H54 (cell line): Measurements from ENCODE around the gene NLGN3.

ENCODE experiments used
- DNase-seq: peaks from one replicate; pipeline ENCODE4 v3.0.0; 2011; ENCODE audit warnings: low spot score, mixed read lengths; ENCODE audit not compliant: insufficient read length
- FAIRE-seq: peaks from 3 replicates; lab custom pipeline; 2011; peaks lifted over from hg19 to GRCh38; lab: Jason Lieb, UNC
- POLR2A ChIP-seq: IDR thresholded peaks from 2 replicates; pipeline ENCODE4 v1.6.1; 2011; ENCODE audit warnings: low read depth, mild to moderate bottlenecking, low read length

The NLGN3 gene

DNA sequence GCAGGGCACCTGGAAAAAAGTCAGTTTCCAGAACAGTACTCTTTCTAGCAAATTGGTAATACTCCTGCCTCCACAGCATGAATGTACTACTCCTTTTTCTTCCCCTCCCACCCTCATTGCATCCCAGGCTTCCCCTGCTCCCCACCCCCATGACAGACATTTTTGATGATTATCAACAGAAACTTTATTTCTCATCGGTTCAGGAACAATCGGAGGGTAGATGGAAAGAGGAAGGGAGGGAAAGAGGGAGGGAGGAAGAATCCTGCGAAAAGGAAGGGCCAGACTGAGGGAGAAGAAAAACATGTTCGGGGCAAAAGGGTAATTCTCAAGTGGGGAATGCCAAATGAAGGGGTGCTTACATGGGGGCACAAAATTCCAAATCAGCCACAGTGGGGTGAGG is 37.4 kb upstream of the NLGN3 start:
- no peak for TF ChIP-seq POLR2A
- DNase-seq (no peak), FAIRE-seq (no peak)

DNA sequence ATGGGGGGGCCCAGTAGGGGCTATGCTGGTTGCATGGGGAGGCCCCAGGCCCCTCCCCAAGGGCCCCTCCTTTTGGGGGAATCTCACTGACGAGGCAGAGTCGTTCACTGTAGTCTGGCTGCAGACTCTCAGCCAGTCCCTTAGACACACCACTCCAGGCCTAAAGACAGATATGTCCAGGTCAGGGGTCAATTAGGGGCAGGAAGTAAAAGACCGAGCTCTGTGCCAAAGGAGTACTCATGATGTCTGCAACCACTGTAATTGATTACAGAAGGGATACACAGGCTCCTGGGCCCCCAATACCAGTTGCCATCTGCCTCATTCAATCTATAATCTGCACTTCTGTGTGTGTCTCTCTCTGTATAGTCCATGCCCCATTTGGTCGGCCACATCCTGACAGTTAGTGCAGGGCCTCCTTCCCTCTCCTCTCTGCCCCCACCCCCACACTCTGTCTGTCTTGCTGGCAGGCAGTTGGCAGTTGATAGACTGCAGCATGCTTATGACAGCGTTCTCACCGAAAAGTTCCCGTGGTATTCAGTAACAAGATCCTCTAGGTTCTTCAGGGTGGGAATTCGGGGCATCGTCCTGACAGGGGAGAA is 36.8 kb upstream of the NLGN3 start:
- FAIRE-seq = no peak
- TF ChIP-seq POLR2A = no peak
- DNase-seq = no peak

DNA sequence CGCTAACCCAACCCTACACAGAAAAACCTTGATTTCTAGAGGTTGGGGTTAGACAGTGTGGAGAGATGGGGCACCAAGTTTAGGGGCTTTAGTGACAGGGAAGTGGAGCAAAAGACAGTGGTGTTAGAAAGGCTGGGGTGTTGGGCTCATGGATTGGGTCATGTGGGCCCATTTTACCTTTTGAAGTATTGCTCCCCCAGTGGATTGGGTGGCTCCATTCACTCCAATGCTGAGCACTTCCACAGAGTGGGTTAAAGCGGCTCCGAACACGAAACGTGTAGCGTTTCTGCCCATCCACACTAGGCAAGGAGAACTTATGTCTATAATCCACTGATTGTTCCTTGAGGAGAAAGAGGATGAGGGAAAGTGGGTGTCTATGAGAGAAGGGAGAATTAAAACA is 35.6 kb upstream of the NLGN3 start:
- no peak for TF ChIP-seq POLR2A
- FAIRE-seq = no peak

DNA sequence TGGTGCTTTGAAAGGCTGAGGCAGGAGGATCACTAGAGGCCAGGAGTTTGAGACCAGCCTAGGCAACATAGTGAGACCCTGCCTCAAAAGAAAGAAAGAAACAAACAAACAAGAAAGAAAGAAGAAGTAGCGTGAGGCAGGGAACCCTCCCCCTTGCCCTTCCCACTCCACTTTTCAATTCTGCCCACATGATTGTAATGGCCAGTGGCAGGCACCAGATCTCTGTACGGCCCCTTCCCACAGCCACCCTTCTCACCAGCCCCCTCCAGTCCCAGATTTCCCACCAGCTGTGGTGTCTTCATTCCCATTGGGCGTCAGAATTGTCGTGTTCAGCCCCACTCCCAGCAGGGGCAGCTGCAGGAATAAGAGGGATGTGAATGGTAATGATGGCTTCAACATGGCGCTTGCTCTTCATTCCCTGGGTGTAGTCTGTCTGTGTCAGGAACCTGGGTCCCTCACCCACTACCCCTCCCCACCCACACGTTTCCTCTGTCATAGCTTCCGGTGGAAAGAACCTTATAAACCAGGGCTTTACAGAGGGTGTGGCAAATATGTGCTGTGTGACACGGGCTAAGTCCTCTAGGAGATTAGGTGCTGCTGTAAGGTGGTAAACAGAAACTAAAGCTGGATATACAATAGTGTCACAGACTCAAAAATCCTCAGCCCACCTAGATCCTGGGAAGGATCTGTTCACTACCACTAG is 33.3 kb upstream of the NLGN3 start, which contains the start of gene IL2RG:
TSS of gene IL2RG (minus strand) at position 437 of the 703 bp plus-strand sequence. CDS start at position 399, 38 bp downstream.
- no peak for TF ChIP-seq POLR2A
- FAIRE-seq (no peak), DNase-seq (no peak)

More for the DNA sequence above, 35.6 kb upstream of the NLGN3 start:
- no peak for DNase-seq

DNA sequence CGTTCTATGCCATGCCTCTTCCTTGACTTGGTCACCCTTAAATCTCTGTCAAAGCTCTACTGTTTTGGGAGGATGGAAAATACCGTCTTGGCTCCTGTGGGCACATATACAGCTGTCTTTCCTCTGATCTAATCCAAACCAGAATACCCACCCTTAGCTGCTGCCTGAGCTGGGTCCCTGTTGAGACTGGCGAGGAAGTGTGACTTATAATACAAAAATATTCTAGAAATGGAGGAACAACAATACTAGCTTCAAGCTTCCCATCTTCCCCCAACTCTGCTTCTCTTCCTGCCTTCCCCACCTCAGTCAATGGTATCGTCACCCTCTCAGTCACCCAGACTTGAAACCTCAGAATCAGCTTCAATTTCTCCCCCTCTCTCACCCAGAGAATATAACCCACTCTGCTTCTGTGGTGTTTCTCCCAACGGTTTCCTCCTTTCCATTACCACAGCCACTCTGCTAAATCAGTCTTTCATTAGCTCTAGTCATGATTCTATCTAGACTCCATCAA is 32.7 kb upstream of the NLGN3 start:
- TF ChIP-seq POLR2A = no peak
- FAIRE-seq = no peak
- DNase-seq = no peak

DNA sequence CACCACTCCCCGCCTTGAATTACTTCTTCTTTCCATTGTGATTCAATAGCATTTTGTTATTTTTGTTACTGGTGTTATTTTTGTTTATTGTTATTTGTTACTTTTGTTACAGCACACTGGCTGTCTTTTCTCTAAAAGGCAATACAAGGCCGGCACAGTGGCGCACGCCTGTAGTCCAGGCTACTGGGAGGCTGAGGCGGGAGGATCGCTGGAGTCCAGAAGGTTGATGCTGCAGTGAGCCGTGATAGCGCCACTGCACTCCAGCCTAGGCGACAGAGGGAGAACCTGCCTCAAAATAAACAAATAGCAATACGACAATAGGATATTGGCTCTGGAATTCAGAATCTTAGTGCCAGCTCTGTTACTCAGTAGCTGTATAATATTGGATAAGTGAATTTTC is 27.3 kb upstream of the NLGN3 start:
- no peak for TF ChIP-seq POLR2A
- DNase-seq (no peak), FAIRE-seq (no peak)

DNA sequence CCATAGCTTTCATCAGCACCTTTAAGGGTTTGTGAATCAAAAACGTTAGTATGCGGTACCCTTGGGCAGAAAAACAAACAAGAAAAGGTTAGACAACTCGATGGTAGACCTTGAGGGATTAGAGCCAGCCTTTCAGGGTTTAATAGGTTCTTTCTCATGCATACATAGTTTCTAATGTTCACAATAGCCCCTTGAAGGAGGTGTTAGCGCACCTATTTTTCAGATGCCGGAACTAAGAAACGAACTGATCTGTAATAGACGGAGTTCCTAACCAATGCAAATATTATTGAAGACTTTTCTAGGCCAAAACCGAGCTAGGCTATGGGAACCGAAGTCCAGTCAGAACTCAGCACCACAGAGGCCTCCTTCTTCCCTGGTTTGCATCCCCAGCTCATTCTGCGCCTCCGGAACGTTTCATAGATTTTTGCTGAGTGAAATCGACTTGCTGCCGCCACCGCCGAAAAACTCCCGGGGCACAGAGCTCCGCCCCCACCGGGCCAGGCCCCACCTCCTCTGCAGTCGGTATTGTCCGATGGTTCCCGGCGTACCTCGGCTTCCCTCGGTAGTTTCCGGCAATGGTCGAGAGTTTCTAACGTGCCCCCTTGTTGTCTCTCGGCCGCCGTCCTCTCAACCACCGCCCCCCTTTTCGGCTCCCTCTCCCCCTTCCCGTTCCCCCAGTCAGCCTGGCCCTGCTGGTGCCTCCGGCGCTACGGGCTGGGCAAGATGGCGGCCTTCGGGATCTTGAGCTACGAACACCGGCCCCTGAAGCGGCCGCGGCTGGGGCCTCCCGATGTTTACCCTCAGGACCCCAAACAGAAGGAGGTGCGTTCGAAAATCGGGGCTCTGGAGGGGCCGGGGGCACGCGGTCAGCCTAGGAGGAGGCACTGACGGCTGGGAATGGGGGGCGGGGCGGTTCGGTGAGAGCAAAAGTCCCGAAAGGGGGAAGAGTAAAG is 26.3 kb upstream of the NLGN3 start, which contains the start of gene MED12:
TSS of gene MED12 (plus strand) at position 565 of the 953 bp plus-strand sequence. CDS start at position 724, 159 bp downstream.
- peak; percentile 31 for TF ChIP-seq POLR2A
- DNase-seq = peak; percentile 59
- FAIRE-seq = no peak

DNA sequence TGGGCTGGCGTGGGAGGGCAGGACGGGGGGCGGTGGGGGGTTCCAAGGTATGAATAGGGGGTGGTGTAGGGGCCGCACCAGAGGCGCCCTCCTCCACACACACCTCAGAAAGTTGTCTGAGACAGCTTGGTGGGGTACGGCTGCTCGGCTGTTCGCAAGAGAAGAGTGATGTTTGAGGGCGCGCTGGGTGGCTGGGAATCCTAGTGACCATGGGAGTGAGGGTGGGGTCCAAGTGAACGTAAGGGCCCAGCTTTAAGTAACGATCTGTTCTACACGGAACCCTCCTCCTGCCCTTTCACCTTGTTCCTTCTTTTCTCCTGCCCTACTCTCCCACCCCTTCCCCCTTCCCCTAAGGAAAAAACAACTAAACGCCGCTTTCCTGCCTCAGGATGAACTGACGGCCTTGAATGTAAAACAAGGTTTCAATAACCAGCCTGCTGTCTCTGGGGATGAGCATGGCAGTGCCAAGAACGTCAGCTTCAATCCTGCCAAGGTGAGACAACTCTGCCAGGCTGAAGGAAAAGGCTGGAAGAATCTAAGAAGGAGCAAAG is 25.6 kb upstream of the NLGN3 start:
- no peak for TF ChIP-seq POLR2A
- FAIRE-seq (no peak), DNase-seq (no peak)

DNA sequence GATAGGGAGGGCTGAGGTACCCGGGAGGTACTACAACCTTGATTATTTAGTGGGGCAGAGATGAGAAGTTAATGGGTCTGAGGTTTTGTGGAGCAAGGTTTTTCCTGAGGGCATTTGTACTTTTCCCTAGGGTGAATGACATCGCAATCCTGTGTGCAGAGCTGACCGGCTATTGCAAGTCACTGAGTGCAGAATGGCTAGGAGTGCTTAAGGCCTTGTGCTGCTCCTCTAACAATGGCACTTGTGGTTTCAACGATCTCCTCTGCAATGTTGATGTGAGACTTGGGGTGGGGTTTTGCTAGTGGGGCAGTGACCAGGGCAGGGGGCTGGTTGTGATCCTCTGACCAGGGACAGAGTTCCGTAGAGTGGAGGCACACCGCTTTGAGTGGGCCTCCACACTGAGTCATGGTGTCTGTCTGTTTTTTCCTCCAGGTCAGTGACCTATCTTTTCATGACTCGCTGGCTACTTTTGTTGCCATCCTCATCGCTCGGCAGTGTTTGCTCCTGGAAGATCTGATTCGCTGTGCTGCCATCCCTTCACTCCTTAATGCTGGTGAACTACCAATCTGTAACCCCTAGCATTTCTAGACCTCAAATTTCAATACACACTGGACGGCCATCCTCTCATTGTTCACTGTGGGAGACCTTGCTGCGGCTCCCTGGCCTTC is 16.3 kb upstream of the NLGN3 start:
- no peak for TF ChIP-seq POLR2A
- peak; percentile 35 for DNase-seq
- no peak for FAIRE-seq

DNA sequence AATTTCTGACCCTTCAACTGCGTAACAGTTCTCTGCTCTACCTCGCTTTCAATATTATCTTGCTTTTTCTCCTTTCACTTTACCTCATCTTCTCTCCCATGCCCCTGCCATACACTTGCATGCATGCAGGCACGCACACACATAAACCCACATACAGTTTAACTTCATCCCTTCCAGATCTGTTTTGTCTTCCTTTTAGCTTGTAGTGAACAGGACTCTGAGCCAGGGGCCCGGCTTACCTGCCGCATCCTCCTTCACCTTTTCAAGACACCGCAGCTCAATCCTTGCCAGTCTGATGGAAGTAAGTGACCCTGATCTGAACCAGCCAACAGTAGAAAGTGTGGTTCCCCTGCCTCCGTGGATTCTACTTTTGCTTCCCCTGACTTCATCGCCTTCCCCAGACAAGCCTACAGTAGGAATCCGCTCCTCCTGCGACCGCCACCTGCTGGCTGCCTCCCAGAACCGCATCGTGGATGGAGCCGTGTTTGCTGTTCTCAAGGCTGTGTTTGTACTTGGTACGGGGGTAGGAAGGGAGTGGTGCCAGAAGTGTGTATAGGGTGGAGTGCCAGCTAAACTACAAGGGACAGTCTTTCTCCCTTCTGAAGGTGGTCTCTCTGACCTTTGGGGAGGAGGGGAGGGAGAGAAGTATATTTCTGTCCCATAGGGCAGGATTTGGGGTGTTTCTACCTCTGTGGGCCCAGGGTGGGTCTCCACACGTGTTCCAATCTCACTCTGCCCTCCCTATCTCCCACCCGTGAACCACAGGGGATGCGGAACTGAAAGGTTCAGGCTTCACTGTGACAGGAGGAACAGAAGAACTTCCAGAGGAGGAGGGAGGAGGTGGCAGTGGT is 15.5 kb upstream of the NLGN3 start:
- TF ChIP-seq POLR2A = no peak
- no peak for DNase-seq
- FAIRE-seq = no peak

DNA sequence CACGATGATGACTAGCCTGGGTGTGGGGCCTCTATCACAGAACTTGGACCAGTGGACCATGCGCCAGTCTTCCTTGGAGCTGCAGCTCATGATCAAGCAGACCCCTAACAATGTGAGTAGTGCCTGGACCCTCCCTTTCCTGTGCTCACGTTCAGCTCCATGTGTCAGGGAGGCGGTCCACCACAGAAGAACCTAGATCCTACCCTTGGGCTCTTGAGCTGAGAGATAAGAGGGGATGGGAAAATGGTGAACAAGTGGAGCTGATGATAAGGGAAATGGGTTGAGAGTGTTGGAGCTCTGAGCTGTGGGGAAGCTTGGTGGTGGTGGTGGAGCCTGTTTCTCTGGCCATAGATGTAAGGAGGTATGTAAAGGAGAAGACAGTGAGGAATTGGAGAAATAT is 13.1 kb upstream of the NLGN3 start:
- FAIRE-seq (no peak), DNase-seq (no peak)
- TF ChIP-seq POLR2A = no peak

DNA sequence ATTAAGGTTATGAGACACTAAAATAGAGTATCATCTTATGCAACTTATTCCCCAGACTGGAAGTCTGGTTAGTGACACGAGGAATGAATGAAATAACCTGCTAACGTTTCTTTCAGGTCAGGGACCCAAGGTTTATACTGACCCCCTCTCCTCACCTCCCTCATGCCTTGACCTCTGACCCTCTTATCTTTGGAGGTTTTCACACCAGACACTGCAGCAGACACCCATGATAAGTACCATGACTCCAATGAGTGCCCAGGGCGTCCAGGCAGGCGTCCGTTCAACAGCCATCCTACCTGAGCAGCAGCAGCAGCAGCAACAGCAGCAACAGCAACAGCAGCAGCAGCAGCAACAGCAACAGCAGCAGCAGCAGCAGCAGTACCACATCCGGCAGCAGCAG is 4.2 kb upstream of the NLGN3 start:
- no peak for TF ChIP-seq POLR2A
- no peak for FAIRE-seq
- DNase-seq = no peak
